Fibroblast of mammary gland (primary cell): ENCODE measurements around the gene FBP2.

Experiments used
- DNase-seq: peaks from one replicate; pipeline ENCODE4 v3.0.0-alpha.2; 2010; ENCODE audit warnings: low read depth
- H3K4me3 ChIP-seq: 2 replicates; pipeline ENCODE4 v1.5.1; 2011; ENCODE audit warnings: low read depth, mild to moderate bottlenecking, low read length, moderate library complexity; ENCODE audit not compliant: control insufficient read depth
- TF ChIP-seq, protein P1 (sequence below): conservative IDR thresholded peaks from 2 replicates; pipeline ENCODE4 v1.5.1; 2011; ENCODE audit warnings: low read depth, low read length, inconsistent platforms; ENCODE audit not compliant: control insufficient read depth, insufficient read depth

Gene FBP2

GRCh38 chr9:94593459-94594345, at the start of gene FBP2:
TSS of gene FBP2 (minus strand) at chr9:94593824. CDS start at chr9:94593726, 98 bp downstream.
- no peak for DNase-seq
- H3K4me3 ChIP-seq = no peak within 1 kb of the TSS
- TF ChIP-seq, protein P1, sequence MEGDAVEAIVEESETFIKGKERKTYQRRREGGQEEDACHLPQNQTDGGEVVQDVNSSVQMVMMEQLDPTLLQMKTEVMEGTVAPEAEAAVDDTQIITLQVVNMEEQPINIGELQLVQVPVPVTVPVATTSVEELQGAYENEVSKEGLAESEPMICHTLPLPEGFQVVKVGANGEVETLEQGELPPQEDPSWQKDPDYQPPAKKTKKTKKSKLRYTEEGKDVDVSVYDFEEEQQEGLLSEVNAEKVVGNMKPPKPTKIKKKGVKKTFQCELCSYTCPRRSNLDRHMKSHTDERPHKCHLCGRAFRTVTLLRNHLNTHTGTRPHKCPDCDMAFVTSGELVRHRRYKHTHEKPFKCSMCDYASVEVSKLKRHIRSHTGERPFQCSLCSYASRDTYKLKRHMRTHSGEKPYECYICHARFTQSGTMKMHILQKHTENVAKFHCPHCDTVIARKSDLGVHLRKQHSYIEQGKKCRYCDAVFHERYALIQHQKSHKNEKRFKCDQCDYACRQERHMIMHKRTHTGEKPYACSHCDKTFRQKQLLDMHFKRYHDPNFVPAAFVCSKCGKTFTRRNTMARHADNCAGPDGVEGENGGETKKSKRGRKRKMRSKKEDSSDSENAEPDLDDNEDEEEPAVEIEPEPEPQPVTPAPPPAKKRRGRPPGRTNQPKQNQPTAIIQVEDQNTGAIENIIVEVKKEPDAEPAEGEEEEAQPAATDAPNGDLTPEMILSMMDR = no peak

GRCh38 chr9:94643176-94643575, 49.6 kb upstream of the FBP2 start:
- no peak for DNase-seq
- no peak overlapping the region for H3K4me3 ChIP-seq
- TF ChIP-seq, protein P1 = no peak

- no peak for DNase-seq
- no peak overlapping the region for H3K4me3 ChIP-seq
- TF ChIP-seq, protein P1 = no peak
Observed at GRCh38 chr9:94642501-94642900, 48.9 kb upstream of the FBP2 start.

- no peak for DNase-seq
- TF ChIP-seq, protein P1 = no peak
- no peak overlapping the region for H3K4me3 ChIP-seq
Observed at GRCh38 chr9:94639999-94640376, 46.4 kb upstream of the FBP2 start.

- H3K4me3 ChIP-seq = peak within 1 kb of the TSS; percentile 17
- DNase-seq = no peak
- TF ChIP-seq, protein P1 = no peak
Observed at GRCh38 chr9:94639061-94639998, 45.7 kb upstream of the FBP2 start, which contains the start of gene FBP1. TSS of gene FBP1 (minus strand) at chr9:94639518. CDS start at chr9:94639310, 208 bp downstream.

DNA sequence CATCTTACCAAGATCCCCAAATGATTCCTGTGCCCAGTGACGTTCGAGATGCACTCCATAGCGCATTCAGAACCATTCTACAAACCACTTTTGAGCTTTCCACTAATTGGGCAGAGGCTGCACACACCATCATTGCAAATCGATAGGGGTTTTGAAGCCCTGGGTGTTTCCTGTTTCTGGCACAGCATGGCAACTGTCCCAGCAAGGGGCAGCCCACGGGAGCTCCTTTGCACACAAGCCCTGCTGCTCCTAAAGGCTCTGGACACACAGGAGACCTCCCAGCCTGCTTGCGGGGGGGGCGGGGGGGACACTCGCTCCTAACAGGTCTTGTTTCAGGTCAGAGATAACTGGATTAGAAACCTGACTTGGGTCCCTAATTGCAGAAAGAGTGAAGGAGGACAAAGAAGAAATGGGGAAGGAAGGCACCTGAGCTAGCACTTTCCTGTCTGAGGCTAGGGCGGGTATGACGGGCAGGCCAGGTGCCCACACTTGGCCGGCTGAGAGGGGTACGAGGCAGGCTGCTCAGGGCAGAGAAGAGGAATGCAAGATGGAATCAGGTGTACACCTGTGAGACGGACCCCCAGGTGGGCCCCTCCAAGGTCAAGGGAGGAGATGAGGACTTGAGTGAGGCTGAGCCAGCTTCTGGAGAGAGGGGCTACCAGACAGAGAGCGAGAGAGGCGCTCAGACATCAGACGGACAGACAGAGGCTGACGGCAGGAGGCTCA, 44.9 kb upstream of the FBP2 start:
- no peak overlapping the region for H3K4me3 ChIP-seq
- DNase-seq = no peak
- TF ChIP-seq, protein P1 = no peak
